ENCODE measurements around the gene RAB5B.
"Not testable (repeated sequence)": the region's sequence is repeated elsewhere in the genome, so short reads cannot be mapped to it uniquely, and the experiment has no call there.

DNA sequence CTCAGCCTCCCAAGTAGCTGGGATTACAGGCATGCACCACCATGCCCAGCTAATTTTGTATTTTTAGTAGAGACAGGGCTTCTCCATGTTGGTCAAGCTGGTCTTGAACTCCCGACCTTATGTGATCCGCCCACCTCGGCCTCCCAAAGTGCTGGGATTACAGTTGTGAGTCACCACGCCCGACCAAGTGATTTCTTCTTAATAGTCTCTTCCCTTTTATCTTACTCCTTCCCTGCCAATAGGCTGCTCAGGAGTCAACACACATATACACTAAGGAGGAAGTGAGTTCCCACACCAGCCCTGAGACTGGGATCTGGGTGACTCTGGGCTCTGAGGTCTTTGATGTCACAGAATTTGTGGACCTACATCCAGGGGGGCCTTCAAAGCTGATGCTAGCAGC, 29.5 kb downstream of the RAB5B start:
- TF ChIP-seq, protein P1, sequence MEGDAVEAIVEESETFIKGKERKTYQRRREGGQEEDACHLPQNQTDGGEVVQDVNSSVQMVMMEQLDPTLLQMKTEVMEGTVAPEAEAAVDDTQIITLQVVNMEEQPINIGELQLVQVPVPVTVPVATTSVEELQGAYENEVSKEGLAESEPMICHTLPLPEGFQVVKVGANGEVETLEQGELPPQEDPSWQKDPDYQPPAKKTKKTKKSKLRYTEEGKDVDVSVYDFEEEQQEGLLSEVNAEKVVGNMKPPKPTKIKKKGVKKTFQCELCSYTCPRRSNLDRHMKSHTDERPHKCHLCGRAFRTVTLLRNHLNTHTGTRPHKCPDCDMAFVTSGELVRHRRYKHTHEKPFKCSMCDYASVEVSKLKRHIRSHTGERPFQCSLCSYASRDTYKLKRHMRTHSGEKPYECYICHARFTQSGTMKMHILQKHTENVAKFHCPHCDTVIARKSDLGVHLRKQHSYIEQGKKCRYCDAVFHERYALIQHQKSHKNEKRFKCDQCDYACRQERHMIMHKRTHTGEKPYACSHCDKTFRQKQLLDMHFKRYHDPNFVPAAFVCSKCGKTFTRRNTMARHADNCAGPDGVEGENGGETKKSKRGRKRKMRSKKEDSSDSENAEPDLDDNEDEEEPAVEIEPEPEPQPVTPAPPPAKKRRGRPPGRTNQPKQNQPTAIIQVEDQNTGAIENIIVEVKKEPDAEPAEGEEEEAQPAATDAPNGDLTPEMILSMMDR (conservative IDR thresholded peaks at IDR 0.05; ENCODE audit: low read length), result not testable (repeated sequence)
- not testable (repeated sequence) for TF ChIP-seq EZH2phosphoT487 (IDR thresholded peaks at IDR 0.05; ENCODE audit: borderline replicate concordance, low read depth, low read length)

Data from OCI-LY7 (cell line).